ENCODE data around the gene NFIB. TPM values are rescaled to one million over a fixed set of nuclear protein-coding genes. Genes with fewer than 3 reads are reported as not detected.

NFIB gene
- total RNA-seq, 1 experiment from 2014 or later: 14.3 TPM

- H3K23me2 ChIP-seq (ENCODE audit: insufficient read length, low read depth, low read length, poor library complexity, severe bottlenecking): no peaks in the 10 kb centered on the region
- no CpG with 5 or more reads among the region's 1 CpG for WGBS (ENCODE audit: extremely low coverage, insufficient read length, low lambda C conversion rate)
- H4K8ac ChIP-seq (replicated peaks; ENCODE audit: insufficient read length, low read depth, low read length): no peak overlapping the region
- no peaks in the 10 kb centered on the region for H4K20me1 ChIP-seq (ENCODE audit: control insufficient read depth, insufficient read depth, insufficient read length)
- no peak overlapping the region for H3T11ph ChIP-seq (ENCODE audit: low read length)
- H2AK5ac ChIP-seq (ENCODE audit: insufficient read length, low read length): no peak overlapping the region
- no peak overlapping the region for H2BK12ac ChIP-seq (ENCODE audit: insufficient read length, low read depth, low read length)
- H2BK120ac ChIP-seq (ENCODE audit: low read depth, low read length, poor library complexity, severe bottlenecking): no peak overlapping the region
- no peak overlapping the region for H2BK15ac ChIP-seq (ENCODE audit: low read depth, low read length)
- Mint-ChIP-seq H3K36me3 (ENCODE audit: insufficient read depth in 1 of 3, low read depth in 3 of 3) (no peaks in the 10 kb centered on the region), H3K27ac (no peak overlapping the region), H3K9me3 (no peaks in the 10 kb centered on the region), H3K27me3 (ENCODE audit: low read depth) (no peaks in the 10 kb centered on the region), H3K4me3 (no peak overlapping the region), H3K4me1 (no peaks in the 10 kb centered on the region; a peak in 1 of 4 replicates)
- no peaks in the 10 kb centered on the region for H3K4me1 ChIP-seq (ENCODE audit: insufficient read depth, low read length)
- no peak overlapping the region for H3K27ac ChIP-seq (ENCODE audit: insufficient read length, low read depth, low read length)
- no peak for DNase-seq
- no peak overlapping the region for H4K91ac ChIP-seq (ENCODE audit: insufficient read length, low read depth, low read length)
- H4K5ac ChIP-seq (ENCODE audit: insufficient read length, low read depth, low read length): no peak overlapping the region
- H3K9me3 ChIP-seq (ENCODE audit: control insufficient read depth, low read depth, low read length): no peaks in the 10 kb centered on the region
- H3K56ac ChIP-seq (ENCODE audit: insufficient read length, low read depth, low read length): no peak overlapping the region
- no peak overlapping the region for H2AFZ ChIP-seq (ENCODE audit: low read length)
- no peak overlapping the region for H3K14ac ChIP-seq (ENCODE audit: insufficient read depth, low read length)
- H3K18ac ChIP-seq (ENCODE audit: insufficient read length, low read depth, low read length): no peak overlapping the region
- no peaks in the 10 kb centered on the region for H3K79me2 ChIP-seq (ENCODE audit: insufficient read depth, low read length)
- no peaks in the 10 kb centered on the region for H3K27me3 ChIP-seq (ENCODE audit: insufficient read depth, low read length)
- H2BK5ac ChIP-seq (ENCODE audit: insufficient read length, low read length): no peak overlapping the region
- H3K4me2 ChIP-seq (ENCODE audit: insufficient read depth, insufficient read length, low read length): no peak overlapping the region
- H3K9ac ChIP-seq (ENCODE audit: extremely low read depth, insufficient read length, low read length): no peak overlapping the region
- H3K4ac ChIP-seq (ENCODE audit: low read depth, low read length): no peak overlapping the region
- TF ChIP-seq CTCF (conservative IDR thresholded peaks at IDR 0.05): no peak
- H3K79me1 ChIP-seq (ENCODE audit: insufficient read depth, low read depth, low read length, poor library complexity, severe bottlenecking): no peaks in the 10 kb centered on the region
- no peak overlapping the region for H2BK20ac ChIP-seq (ENCODE audit: low read depth, low read length, poor library complexity, severe bottlenecking)
- H3K23ac ChIP-seq (ENCODE audit: insufficient read length, low read depth, low read length): no peak overlapping the region
Observed at GRCh38 chr9:14164908-14165307, 149.0 kb downstream of the NFIB start.

Measured in H9 (cell line).